AG04449 (cell line): ENCODE results near the gene CYP2C18.
"Not testable (repeated sequence)": the region's sequence is repeated elsewhere in the genome, so short reads cannot be mapped to it uniquely, and the experiment has no call there.

ENCODE experiments used
- CTCF ChIA-PET: fragments of 350-600 bp; formaldehyde crosslinking; extraction: SDS; loops from one replicate; lab custom pipeline; 2021; ENCODE audit warnings: antibody characterized with exemption; lab: Yijun Ruan, JAX
- POLR2A ChIA-PET: fragments of 400-600, 350-600 bp; formaldehyde crosslinking; extraction: SDS; loops from one replicate; lab custom pipeline; 2020; ENCODE audit warnings: antibody characterized with exemption, inconsistent platforms; lab: Yijun Ruan, JAX
- DNase-seq: peaks from one replicate; pipeline ENCODE4 v3.0.0-alpha.2; 2010; ENCODE audit warnings: low read depth, low spot score
- H3K4me3 ChIP-seq: 2 replicates; pipeline ENCODE4 v1.5.1; 2011; ENCODE audit warnings: low read depth, mild to moderate bottlenecking, control low read depth, low read length
- CTCF ChIP-seq: IDR thresholded peaks from one replicate; pipeline ENCODE4 v1.5.1; 2011; ENCODE audit warnings: mild to moderate bottlenecking, moderate library complexity, low read length, control low read depth, inconsistent platforms; ENCODE audit not compliant: insufficient read depth; ENCODE audit errors: missing control alignments

CYP2C18 gene

GRCh38 chr10:94678475-94678874 is 5.1 kb upstream of the CYP2C18 start:
- CTCF ChIA-PET = no interaction called here

GRCh38 chr10:94680544-94680943 is 3.0 kb upstream of the CYP2C18 start:
- ChIA-PET POLR2A (no interaction called here), CTCF (no interaction called here)
- no peak for DNase-seq
- TF ChIP-seq CTCF = no peak
- H3K4me3 ChIP-seq = no peak overlapping the region

More at GRCh38 chr10:94678475-94678874, 5.1 kb upstream of the CYP2C18 start:
- DNase-seq = no peak
- POLR2A ChIA-PET = no interaction called here
- no peak for TF ChIP-seq CTCF
- H3K4me3 ChIP-seq = no peak overlapping the region

- H3K4me3 ChIP-seq, POLR2A ChIA-PET, CTCF ChIA-PET, DNase-seq: not testable (repeated sequence)
These were observed 893 bp upstream of the CYP2C18 start for GRCh38 chr10:94682636-94683035.

- POLR2A ChIA-PET = no interaction called here
- no peak overlapping the region for H3K4me3 ChIP-seq
- CTCF ChIA-PET = no interaction called here
- DNase-seq = no peak
- no peak for TF ChIP-seq CTCF
These were observed 4.2 kb downstream of the CYP2C18 start for GRCh38 chr10:94687625-94688248.

- ChIA-PET POLR2A (no interaction called here), CTCF (no interaction called here)
- no peak for DNase-seq
- H3K4me3 ChIP-seq = no peak overlapping the region
- no peak for TF ChIP-seq CTCF
These were observed 22.6 kb downstream of the CYP2C18 start for GRCh38 chr10:94706089-94706488.

- no peak for DNase-seq
- CTCF ChIA-PET = no interaction called here
- POLR2A ChIA-PET = no interaction called here
- TF ChIP-seq CTCF = no peak
- no peak overlapping the region for H3K4me3 ChIP-seq
These were observed 27.0 kb downstream of the CYP2C18 start for GRCh38 chr10:94710578-94710977.

GRCh38 chr10:94725871-94726270 is 42.3 kb downstream of the CYP2C18 start:
- no peak for DNase-seq
- no peak overlapping the region for H3K4me3 ChIP-seq
- POLR2A ChIA-PET = no interaction called here
- no peak for TF ChIP-seq CTCF
- CTCF ChIA-PET = no interaction called here
